Esophagus muscularis mucosa (tissue), 3 donors: ENCODE data around the gene SDR9C7.

Experiments
- POLR2A ChIP-seq: fragments of 450-650 bp; IDR thresholded peaks from one replicate; pipeline ENCODE4 v1.6.1; 2017; ENCODE audit warnings: antibody characterized with exemption, moderate library complexity, mild to moderate bottlenecking, low read depth
- POLR2AphosphoS5 ChIP-seq, 2 donors: sonication (generic); formaldehyde crosslinking; IDR thresholded peaks; one replicate each; pipeline ENCODE4 v1.6.1; 2017; ENCODE audit warnings: antibody characterized with exemption in 2 of 2
- TF ChIP-seq, protein P1 (sequence below), 3 experiments: fragments of 200-600 bp in 2 of 3; fragments of 450-650 bp in 1 of 3; sonication (generic) in 2 of 3; IDR thresholded peaks; one replicate each; pipeline ENCODE4 v1.5.1; 2017 to 2019; ENCODE audit warnings: antibody characterized with exemption in 3 of 3, mild to moderate bottlenecking in 2 of 3, moderate library complexity in 1 of 3

DNA sequence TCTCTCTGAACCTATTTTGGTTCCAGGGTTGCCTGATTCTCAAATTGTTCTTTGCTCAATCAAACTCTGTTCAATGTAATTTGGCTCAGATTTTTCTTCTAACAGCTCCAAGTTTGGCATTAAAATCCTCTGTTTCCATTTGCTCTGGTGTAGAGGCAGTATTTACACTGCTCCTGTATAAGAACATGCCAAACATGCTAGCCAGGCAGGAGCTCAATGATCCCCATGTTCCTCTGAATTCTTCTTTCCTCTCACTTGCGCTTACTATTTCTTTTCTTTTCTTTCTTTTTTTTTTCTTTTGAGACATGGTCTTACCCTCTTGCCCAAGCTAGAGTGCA is 17.2 kb downstream of the SDR9C7 start:
- TF ChIP-seq, protein P1, sequence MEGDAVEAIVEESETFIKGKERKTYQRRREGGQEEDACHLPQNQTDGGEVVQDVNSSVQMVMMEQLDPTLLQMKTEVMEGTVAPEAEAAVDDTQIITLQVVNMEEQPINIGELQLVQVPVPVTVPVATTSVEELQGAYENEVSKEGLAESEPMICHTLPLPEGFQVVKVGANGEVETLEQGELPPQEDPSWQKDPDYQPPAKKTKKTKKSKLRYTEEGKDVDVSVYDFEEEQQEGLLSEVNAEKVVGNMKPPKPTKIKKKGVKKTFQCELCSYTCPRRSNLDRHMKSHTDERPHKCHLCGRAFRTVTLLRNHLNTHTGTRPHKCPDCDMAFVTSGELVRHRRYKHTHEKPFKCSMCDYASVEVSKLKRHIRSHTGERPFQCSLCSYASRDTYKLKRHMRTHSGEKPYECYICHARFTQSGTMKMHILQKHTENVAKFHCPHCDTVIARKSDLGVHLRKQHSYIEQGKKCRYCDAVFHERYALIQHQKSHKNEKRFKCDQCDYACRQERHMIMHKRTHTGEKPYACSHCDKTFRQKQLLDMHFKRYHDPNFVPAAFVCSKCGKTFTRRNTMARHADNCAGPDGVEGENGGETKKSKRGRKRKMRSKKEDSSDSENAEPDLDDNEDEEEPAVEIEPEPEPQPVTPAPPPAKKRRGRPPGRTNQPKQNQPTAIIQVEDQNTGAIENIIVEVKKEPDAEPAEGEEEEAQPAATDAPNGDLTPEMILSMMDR (IDR thresholded peaks at IDR 0.05), result no peak
- TF ChIP-seq POLR2AphosphoS5 (IDR thresholded peaks at IDR 0.05), result no peak
- TF ChIP-seq POLR2A, result no peak
